ENCODE data around the gene SULF2.
A peak's percentile ranks its signal among the peaks of the same experiment; 100 is the strongest.

Gene SULF2

GRCh38 chr20:47818016-47818415, 32.7 kb upstream of the SULF2 start:
- TF ChIP-seq CTCF (IDR thresholded peaks at IDR 0.05; ENCODE audit: insufficient read depth, low read depth, low read length, missing control alignments), result no peak
- no peak for DNase-seq (ENCODE audit: low read depth)
- no peak overlapping the region for H3K4me3 ChIP-seq (ENCODE audit: low read length)

DNA sequence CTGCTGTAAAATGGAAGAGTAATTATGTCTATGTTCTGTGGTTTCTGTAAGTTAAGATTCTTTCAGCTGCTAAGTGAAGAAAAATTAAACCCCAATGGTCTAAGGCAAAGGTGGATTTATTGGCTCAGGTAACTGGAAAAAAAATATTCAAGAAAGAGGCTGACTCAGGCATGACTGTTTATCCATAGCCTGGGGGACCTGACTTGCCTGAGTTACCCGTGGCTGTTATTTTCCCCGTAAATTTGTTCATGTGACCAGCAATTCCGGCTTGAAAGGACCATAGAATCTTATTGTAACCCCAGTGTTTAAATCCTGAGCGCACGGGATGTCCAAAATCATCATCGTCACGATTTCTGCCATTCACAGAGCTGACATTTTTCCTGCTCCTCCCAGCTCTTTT, 32.3 kb upstream of the SULF2 start:
- DNase-seq (ENCODE audit: low read depth), result peak; percentile 91
- H3K4me3 ChIP-seq (ENCODE audit: low read length), result no peak overlapping the region
- TF ChIP-seq CTCF (IDR thresholded peaks at IDR 0.05; ENCODE audit: insufficient read depth, low read depth, low read length, missing control alignments), result no peak

GRCh38 chr20:47816487-47817451, 31.5 kb upstream of the SULF2 start:
- no peak for TF ChIP-seq CTCF (IDR thresholded peaks at IDR 0.05; ENCODE audit: insufficient read depth, low read depth, low read length, missing control alignments)
- DNase-seq (ENCODE audit: low read depth), result no peak

DNA sequence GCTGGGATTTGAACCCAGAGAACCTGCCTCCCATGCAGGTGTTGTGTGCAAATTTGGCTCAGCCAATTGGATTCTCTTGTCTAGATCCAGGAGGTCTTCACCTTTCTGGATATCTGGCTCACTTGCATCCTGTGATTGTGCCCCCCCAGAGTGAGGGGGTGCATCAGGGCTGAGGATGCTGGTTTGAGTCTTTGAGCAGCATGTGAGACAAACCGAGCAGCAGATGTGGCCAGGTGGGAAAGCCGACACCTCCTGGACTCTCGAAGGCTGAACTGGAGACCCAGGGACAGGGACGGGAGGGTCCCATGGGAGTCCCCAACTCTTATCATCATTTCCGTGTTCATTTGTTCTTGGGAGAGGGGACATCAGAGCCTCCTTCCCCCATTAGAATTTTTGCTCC, 30.6 kb upstream of the SULF2 start:
- TF ChIP-seq CTCF (IDR thresholded peaks at IDR 0.05; ENCODE audit: insufficient read depth, low read depth, low read length, missing control alignments), result no peak
- DNase-seq (ENCODE audit: low read depth), result no peak

More at GRCh38 chr20:47816487-47817451, 31.5 kb upstream of the SULF2 start:
- H3K4me3 ChIP-seq (ENCODE audit: low read length), result no peak overlapping the region

GRCh38 chr20:47815416-47815806, 30.1 kb upstream of the SULF2 start:
- no peak overlapping the region for H3K4me3 ChIP-seq (ENCODE audit: low read length)
- no peak for DNase-seq (ENCODE audit: low read depth)
- no peak for TF ChIP-seq CTCF (IDR thresholded peaks at IDR 0.05; ENCODE audit: insufficient read depth, low read depth, low read length, missing control alignments)

More for the DNA sequence above, 30.6 kb upstream of the SULF2 start:
- no peak overlapping the region for H3K4me3 ChIP-seq (ENCODE audit: low read length)

DNA sequence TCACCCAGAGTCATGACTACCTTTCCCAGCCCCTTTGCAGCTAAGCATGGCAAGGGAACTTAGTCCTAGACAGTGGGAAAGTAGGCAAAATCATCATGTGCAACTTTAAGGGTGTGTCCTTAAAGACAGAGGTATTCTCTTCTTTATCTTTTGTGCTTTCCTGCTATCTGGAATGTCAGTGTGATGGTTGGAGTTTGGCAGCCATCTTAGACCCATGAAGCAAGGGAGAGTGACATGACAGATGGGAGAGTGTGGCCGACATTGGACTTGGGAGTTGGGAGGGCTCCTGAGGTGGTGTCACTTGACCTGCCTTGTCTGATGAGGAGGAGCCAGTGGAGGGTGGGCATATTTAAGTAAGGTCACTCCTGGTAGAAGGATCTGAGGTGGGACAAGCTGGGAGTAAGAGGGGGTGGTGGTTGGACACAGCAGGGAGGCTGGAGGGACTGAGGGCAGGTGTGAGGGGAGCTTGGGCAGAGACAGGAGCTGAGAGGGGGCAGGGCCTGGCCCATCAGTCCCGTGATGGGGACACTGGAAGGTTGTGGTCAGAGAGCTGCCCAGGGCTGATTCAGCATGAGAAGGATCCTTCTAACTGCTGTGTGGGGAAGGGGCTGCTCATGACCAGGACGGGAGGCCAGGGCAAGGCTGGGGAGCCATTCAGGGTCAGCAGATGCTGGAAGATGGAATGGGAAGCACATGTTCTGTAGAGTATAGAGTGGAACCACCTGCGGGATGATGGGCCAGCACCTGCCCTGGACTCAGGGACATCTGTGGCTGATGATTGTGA, 29.5 kb upstream of the SULF2 start:
- TF ChIP-seq CTCF (IDR thresholded peaks at IDR 0.05; ENCODE audit: insufficient read depth, low read depth, low read length, missing control alignments), result no peak
- no peak overlapping the region for H3K4me3 ChIP-seq (ENCODE audit: low read length)
- no peak for DNase-seq (ENCODE audit: low read depth)

Data from epithelial cell of esophagus (primary cell).